ENCODE data around the gene THUMPD3.

The THUMPD3 gene

GRCh38 chr3:9397906-9398699, 35.2 kb downstream of the THUMPD3 start:
- peak; percentile 6 for DNase-seq

GRCh38 chr3:9398700-9399336, 36.0 kb downstream of the THUMPD3 start:
- no peak for DNase-seq

- DNase-seq, result no peak
Measured at GRCh38 chr3:9399337-9399703, 36.5 kb downstream of the THUMPD3 start.

GRCh38 chr3:9399746-9400145, 36.9 kb downstream of the THUMPD3 start:
- DNase-seq, result peak; percentile 72

- no peak for DNase-seq
Measured at GRCh38 chr3:9400616-9401015, 37.8 kb downstream of the THUMPD3 start.

GRCh38 chr3:9401986-9402385, 39.1 kb downstream of the THUMPD3 start:
- DNase-seq, result no peak

GRCh38 chr3:9402410-9403228, 39.8 kb downstream of the THUMPD3 start:
- peak; percentile 50 for DNase-seq

GRCh38 chr3:9403463-9403862, 40.6 kb downstream of the THUMPD3 start:
- DNase-seq, result no peak

GRCh38 chr3:9404680-9405079, 41.8 kb downstream of the THUMPD3 start:
- DNase-seq, result no peak

GRCh38 chr3:9405756-9406155, 42.9 kb downstream of the THUMPD3 start:
- DNase-seq, result no peak

- no peak for DNase-seq
Measured at GRCh38 chr3:9406856-9407626, 44.2 kb downstream of the THUMPD3 start.

- DNase-seq, result no peak
Measured at GRCh38 chr3:9408061-9408460, 45.2 kb downstream of the THUMPD3 start.

- no peak for DNase-seq
Measured at GRCh38 chr3:9408546-9408945, 45.7 kb downstream of the THUMPD3 start.

- no peak for DNase-seq
Measured at GRCh38 chr3:9409981-9410854, 47.4 kb downstream of the THUMPD3 start.

GRCh38 chr3:9411302-9411701, 48.4 kb downstream of the THUMPD3 start:
- no peak for DNase-seq

- no peak for DNase-seq
Measured at GRCh38 chr3:9412293-9412692, 49.4 kb downstream of the THUMPD3 start.

GRCh38 chr3:9414826-9415225, 52.0 kb downstream of the THUMPD3 start:
- no peak for DNase-seq

- DNase-seq, result no peak
Measured at GRCh38 chr3:9415485-9416138, 52.8 kb downstream of the THUMPD3 start.

- DNase-seq, result no peak
Measured at GRCh38 chr3:9416139-9416780, 53.4 kb downstream of the THUMPD3 start.

GRCh38 chr3:9420850-9421549, 58.1 kb downstream of the THUMPD3 start:
- DNase-seq, result no peak

All from NCI-H510A (cell line).